SK-N-SH (cell line): ENCODE results near the gene TCF7L2.

Experiments
- CHD2 ChIP-seq: fragments of 150-350 bp; IDR thresholded peaks from 2 replicates; pipeline ENCODE4 v1.6.1; 2018; ENCODE audit warnings: low read length; ENCODE audit not compliant: partially characterized antibody
- FOXM1 ChIP-seq: IDR thresholded peaks from 2 replicates; pipeline ENCODE4 v1.4.0; 2012; ENCODE audit warnings: low read depth, mild to moderate bottlenecking
- GATA2 ChIP-seq: sonication (generic); formaldehyde crosslinking; IDR thresholded peaks from 2 replicates; pipeline ENCODE4 v1.5.0; 2020; ENCODE audit warnings: mild to moderate bottlenecking, missing genetic modification reagents
- POLR2AphosphoS5 ChIP-seq: IDR thresholded peaks from 2 replicates; pipeline ENCODE4 v1.6.1; 2012; ENCODE audit warnings: low read depth, low read length
- TCF12 ChIP-seq: IDR thresholded peaks from 2 replicates; pipeline ENCODE4 v1.4.0; 2012
- TF ChIP-seq, protein P1 (sequence below): fragments of 150-350 bp; IDR thresholded peaks from 2 replicates; pipeline ENCODE4 v1.6.1; 2017; ENCODE audit warnings: antibody characterized with exemption, low read length, low read depth, borderline replicate concordance
- TF ChIP-seq, protein P2 (sequence below): fragments of 200-600 bp; sonication (generic); IDR thresholded peaks from 2 replicates; pipeline ENCODE4 v1.6.1; 2017; ENCODE audit warnings: antibody characterized with exemption, mild to moderate bottlenecking, moderate library complexity
- TF ChIP-seq, protein P3 (sequence below): IDR thresholded peaks from 2 replicates; pipeline ENCODE4; 2012

DNA sequence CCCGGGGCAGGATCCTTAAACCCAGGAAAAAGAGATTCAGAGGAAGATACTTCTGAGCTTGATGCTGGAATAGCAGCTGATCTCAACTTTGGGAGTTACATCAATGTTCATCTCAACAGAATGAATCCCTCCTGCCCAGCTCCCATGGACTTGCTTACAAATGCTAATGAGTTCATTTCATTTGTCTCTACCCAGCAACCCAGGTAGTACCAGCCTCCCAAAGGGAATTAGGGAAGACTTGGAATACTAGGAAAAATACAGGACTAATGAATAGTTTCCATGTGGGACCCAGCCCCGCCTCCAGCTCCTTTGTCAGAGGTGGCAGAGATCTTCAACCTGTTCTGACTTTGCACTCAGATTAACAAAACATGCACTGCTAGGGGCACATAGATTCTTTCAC, 22.1 kb upstream of the TCF7L2 start:
- TF ChIP-seq, protein P1, sequence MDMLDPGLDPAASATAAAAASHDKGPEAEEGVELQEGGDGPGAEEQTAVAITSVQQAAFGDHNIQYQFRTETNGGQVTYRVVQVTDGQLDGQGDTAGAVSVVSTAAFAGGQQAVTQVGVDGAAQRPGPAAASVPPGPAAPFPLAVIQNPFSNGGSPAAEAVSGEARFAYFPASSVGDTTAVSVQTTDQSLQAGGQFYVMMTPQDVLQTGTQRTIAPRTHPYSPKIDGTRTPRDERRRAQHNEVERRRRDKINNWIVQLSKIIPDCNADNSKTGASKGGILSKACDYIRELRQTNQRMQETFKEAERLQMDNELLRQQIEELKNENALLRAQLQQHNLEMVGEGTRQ: no peak
- TF ChIP-seq POLR2AphosphoS5 (no peak), FOXM1 (no peak), GATA2 (CRISPR knock-in tag) (no peak), TCF12 (no peak), CHD2 (no peak)
- TF ChIP-seq, protein P2, sequence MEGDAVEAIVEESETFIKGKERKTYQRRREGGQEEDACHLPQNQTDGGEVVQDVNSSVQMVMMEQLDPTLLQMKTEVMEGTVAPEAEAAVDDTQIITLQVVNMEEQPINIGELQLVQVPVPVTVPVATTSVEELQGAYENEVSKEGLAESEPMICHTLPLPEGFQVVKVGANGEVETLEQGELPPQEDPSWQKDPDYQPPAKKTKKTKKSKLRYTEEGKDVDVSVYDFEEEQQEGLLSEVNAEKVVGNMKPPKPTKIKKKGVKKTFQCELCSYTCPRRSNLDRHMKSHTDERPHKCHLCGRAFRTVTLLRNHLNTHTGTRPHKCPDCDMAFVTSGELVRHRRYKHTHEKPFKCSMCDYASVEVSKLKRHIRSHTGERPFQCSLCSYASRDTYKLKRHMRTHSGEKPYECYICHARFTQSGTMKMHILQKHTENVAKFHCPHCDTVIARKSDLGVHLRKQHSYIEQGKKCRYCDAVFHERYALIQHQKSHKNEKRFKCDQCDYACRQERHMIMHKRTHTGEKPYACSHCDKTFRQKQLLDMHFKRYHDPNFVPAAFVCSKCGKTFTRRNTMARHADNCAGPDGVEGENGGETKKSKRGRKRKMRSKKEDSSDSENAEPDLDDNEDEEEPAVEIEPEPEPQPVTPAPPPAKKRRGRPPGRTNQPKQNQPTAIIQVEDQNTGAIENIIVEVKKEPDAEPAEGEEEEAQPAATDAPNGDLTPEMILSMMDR: no peak
- TF ChIP-seq, protein P3, sequence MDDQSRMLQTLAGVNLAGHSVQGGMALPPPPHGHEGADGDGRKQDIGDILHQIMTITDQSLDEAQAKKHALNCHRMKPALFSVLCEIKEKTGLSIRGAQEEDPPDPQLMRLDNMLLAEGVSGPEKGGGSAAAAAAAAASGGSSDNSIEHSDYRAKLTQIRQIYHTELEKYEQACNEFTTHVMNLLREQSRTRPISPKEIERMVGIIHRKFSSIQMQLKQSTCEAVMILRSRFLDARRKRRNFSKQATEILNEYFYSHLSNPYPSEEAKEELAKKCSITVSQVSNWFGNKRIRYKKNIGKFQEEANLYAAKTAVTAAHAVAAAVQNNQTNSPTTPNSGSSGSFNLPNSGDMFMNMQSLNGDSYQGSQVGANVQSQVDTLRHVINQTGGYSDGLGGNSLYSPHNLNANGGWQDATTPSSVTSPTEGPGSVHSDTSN: no peak
